Endometrial microvascular endothelial cells (primary cell): ENCODE results near the gene ZNF417. TPM values are rescaled to one million over a fixed set of nuclear protein-coding genes. Genes with fewer than 3 reads are reported as not detected.
"Not testable (repeated sequence)": the region's sequence is repeated elsewhere in the genome, so short reads cannot be mapped to it uniquely, and the experiment has no call there.

Source experiments
- in situ Hi-C: cut with HindIII; loops from 2 replicates; pipeline ENCODE4 v1.10.0; 2017; ENCODE audit warnings: low sequenced_read_pairs, low pct_unique_long_range_greater_than_20kb; ENCODE audit errors: inconsistent ontology term
- total RNA-seq: library from RNA; depleted of rRNA; stranded (reverse); fragments of >200 nt; gene quantifications from one replicate; pipeline ENCODE4 v1.2.3, GENCODE V29; 2015; ENCODE audit errors: inconsistent ontology term

ZNF417 gene
- 4.8 TPM for total RNA-seq

- in situ Hi-C loops = not testable (repeated sequence)
These were observed at the start of gene ZNF417 for GRCh38 chr19:57916168-57916995. Gene ZNF417, minus strand, starts transcription at chr19:57916592. Its CDS starts 181 bp downstream, at chr19:57916411.

GRCh38 chr19:57964761-57965160 lies 48.4 kb upstream of the ZNF417 start:
- in situ Hi-C loops = no loop called here

DNA sequence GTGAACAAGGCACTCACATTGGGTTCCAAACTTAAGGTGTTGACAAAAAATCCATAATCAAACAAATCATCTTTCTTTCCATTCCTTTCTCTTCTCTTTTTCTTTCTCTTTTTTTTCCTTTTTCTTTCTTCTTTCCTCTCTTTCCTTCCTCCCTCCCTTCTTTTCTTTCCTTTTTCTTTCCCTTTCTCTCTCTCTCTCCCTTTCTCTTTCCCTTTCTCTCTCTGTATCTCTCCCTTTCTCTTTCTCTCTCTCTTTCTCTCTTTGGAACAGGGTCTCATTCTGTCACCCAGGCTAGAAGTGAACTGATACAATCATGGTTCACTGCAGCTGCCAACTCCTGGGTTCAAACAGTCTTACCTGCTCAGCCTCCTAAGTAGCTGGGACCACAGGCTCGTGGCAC lies 45.4 kb upstream of the ZNF417 start:
- in situ Hi-C loops = no loop called here

DNA sequence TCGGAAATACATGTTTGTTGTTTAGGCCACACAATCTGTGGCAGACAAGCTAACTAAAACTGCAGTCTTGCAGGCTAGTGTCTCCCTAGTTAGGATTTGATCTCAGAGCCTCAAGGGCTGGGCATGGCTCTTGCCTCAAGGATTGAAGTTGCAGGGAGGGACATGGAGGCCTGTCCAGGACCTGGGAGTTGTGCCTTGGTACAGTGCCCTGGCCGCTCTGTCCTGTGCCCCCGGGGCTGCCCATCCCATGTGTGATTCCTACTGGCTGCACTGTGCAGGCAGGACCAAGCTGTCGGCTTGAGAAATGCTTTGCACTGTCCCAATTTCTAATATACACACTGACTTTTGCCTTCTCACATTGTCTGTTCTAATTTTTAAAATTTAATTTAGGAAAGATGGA lies 38.6 kb upstream of the ZNF417 start:
- in situ Hi-C loops = no loop called here

GRCh38 chr19:57949702-57950101 lies 33.3 kb upstream of the ZNF417 start:
- in situ Hi-C loops = no loop called here

DNA sequence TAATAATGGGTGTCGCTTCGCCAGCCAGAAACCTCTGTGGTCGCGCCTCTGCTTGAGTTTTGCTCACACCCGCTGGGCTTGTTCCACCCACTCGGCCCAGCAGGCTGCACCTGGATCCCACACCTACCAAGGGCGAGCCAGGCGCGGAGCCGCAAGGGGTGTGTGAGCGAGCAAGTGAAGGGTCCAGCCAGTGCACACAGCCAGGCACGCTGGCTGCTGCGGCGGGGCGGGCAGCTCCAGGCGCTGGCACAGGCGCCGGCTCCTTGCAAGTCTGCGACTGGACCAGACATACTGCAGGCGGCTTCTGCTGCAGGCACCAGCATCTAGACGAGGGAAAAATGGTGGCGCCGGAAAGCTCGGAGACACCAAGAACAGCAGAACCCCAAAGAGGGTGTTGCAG lies 32.9 kb upstream of the ZNF417 start:
- in situ Hi-C loops = no loop called here

DNA sequence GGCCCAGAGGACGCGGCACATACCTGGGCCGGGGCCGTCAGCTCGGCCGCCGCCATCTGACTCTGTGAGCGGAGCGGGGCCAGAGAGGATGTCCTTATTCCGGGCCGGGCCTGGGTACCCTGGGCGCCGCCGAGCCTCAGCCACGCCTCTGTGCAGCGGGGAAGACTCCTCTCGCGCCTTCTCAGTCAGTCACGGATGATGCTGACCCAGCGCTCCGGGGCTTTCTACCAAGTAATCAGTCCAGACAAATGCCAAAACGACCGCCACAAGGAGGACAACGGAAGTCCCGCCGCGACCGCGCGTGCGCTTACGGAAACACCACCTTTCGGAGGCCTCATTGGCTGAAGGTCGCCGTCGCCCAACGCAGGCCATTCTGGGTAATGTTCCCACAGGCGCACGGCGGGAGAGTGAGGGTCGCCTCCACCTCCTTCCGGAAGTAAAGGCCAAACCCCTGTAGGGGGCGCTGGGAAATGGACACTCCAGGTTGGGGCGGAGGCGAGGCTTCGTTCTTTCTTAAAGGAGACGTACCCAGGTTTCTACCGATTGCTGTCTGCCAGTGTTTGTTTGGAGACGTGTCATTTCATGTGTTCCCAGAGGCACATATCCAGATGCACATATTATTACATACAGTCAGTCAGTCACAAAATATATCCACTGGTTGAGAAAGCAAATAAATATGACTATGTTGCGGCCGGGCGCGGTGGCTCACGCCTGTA lies 31.2 kb upstream of the ZNF417 start, which contains the start of gene ZNF256:
Gene ZNF256 (minus strand): TSS at position 288 of the 716 bp plus-strand sequence. CDS start 232 bp downstream, at position 56.
- in situ Hi-C loops = no loop called here

- in situ Hi-C loops = no loop called here
These were observed 30.7 kb upstream of the ZNF417 start for GRCh38 chr19:57947088-57947418.

- in situ Hi-C loops = no loop called here
These were observed 29.9 kb upstream of the ZNF417 start for GRCh38 chr19:57946316-57946715.

GRCh38 chr19:57941593-57941992 lies 25.2 kb upstream of the ZNF417 start:
- in situ Hi-C loops = no loop called here

- in situ Hi-C loops = no loop called here
These were observed 19.3 kb upstream of the ZNF417 start for GRCh38 chr19:57935731-57936130.

GRCh38 chr19:57934820-57935665 lies 18.7 kb upstream of the ZNF417 start, which contains the start of gene ZNF418:
Gene ZNF418, minus strand, starts transcription at chr19:57935402. Its CDS starts 1,580 bp downstream, at chr19:57933822.
- in situ Hi-C loops = no loop called here

- in situ Hi-C loops = no loop called here
These were observed 11.2 kb upstream of the ZNF417 start for GRCh38 chr19:57927587-57927986.

DNA sequence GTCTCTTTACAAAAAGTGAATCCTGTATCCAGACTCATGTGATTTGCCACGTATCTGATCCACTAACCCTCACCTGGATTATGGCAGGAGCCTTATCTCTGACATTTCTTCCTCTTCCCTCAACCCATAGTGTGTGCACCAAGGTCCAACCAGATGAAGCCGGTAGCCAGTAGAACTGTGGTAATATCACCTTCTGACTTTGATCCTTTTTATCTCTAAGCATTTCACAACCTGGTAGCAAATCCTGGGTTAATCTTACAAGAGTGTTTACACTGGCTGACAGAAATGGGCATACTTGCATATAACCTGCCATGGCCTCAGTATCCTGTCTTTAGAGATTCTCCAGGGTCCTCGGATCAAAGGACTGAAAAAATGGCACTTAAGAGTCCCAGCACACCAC lies 1.9 kb downstream of the ZNF417 start:
- in situ Hi-C loops = no loop called here

- in situ Hi-C loops = no loop called here
These were observed 9.0 kb downstream of the ZNF417 start for GRCh38 chr19:57907394-57907793.

GRCh38 chr19:57905258-57905657 lies 11.1 kb downstream of the ZNF417 start:
- in situ Hi-C loops = no loop called here

GRCh38 chr19:57903618-57904184 lies 12.7 kb downstream of the ZNF417 start:
- in situ Hi-C loops = no loop called here

- in situ Hi-C loops = no loop called here
These were observed 16.1 kb downstream of the ZNF417 start for GRCh38 chr19:57900311-57900710.

DNA sequence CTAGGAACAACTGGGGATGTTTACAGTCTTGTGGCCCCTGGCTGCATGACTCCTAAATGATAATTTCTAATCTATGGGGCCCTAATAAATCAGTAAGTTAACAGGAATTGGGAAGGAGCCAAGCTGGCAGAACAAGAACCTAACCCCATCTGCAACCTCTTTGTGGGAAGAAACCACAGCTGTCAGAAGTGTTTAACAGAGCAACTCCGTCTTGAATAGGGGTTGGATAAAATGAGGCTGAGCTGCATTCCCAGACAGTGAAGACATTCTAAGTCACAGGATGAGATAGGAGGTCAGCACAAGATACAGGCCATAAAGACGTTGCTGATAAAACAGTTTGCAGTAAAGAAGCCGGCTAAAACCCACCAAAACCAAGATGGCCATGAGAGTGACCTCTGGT lies 25.7 kb downstream of the ZNF417 start:
- in situ Hi-C loops = not testable (repeated sequence)
